Measurements from ENCODE around the gene LRRTM4.
"Not testable (repeated sequence)": the region's sequence is repeated elsewhere in the genome, so short reads cannot be mapped to it uniquely, and the experiment has no call there.

Gene LRRTM4

DNA sequence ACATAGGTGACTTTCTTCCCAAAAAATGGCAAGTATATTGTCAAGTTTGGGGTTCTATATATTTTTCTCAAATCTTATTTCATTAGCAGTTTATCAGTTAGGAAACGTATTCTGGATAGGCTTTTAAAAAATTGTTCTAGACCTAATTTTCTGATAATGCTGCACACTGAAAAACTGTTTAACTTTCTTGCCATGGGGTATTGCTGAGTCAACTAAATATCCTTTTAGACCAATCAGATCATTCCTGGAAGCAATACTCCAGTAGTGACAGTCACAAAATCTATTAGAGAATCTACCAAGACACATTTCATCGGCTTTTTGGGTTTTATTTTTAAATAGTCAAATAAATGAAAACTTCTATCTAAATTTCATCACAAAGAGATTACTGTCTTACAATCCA lies 440.6 kb downstream of the LRRTM4 start:
- TF ChIP-seq CTCF (IDR thresholded peaks at IDR 0.05; ENCODE audit: control insufficient read depth, insufficient read depth, low read depth, low read length, missing control alignments), result no peak
- H3K4me3 ChIP-seq (ENCODE audit: control insufficient read depth, low read depth, low read length), result no peak overlapping the region
- DNase-seq (ENCODE audit: low read depth), result no peak

GRCh38 chr2:77064324-77064723 lies 457.9 kb downstream of the LRRTM4 start:
- no peak for TF ChIP-seq CTCF (IDR thresholded peaks at IDR 0.05; ENCODE audit: control insufficient read depth, insufficient read depth, low read depth, low read length, missing control alignments)
- no peak overlapping the region for H3K4me3 ChIP-seq (ENCODE audit: control insufficient read depth, low read depth, low read length)

DNA sequence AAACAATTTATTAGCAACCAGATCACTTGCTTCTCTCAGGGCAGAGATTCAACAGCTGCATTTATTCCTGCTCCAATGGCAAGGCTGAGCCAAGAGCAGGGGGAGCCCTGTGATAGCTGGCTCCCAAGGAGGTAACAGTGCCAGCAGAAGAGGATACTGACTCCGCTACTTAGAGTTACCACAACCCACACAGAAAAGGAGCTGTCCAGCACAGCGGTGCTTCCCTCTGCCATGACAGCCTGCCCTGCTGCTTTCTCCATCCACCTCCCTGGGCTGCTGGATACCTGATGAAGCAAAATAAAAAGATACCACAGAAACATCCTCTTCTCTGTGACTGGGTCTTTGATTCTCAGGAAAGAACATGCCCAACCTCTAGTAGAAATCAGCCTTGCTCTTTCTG lies 467.2 kb downstream of the LRRTM4 start:
- TF ChIP-seq CTCF (IDR thresholded peaks at IDR 0.05; ENCODE audit: control insufficient read depth, insufficient read depth, low read depth, low read length, missing control alignments), result no peak
- no peak overlapping the region for H3K4me3 ChIP-seq (ENCODE audit: control insufficient read depth, low read depth, low read length)
- DNase-seq (ENCODE audit: low read depth), result no peak

More at GRCh38 chr2:77064324-77064723, 457.9 kb downstream of the LRRTM4 start:
- DNase-seq (ENCODE audit: low read depth), result no peak

GRCh38 chr2:77046339-77046738 lies 475.8 kb downstream of the LRRTM4 start:
- TF ChIP-seq CTCF (IDR thresholded peaks at IDR 0.05; ENCODE audit: control insufficient read depth, insufficient read depth, low read depth, low read length, missing control alignments), result no peak
- DNase-seq (ENCODE audit: low read depth), result no peak
- H3K4me3 ChIP-seq (ENCODE audit: control insufficient read depth, low read depth, low read length), result no peak overlapping the region

DNA sequence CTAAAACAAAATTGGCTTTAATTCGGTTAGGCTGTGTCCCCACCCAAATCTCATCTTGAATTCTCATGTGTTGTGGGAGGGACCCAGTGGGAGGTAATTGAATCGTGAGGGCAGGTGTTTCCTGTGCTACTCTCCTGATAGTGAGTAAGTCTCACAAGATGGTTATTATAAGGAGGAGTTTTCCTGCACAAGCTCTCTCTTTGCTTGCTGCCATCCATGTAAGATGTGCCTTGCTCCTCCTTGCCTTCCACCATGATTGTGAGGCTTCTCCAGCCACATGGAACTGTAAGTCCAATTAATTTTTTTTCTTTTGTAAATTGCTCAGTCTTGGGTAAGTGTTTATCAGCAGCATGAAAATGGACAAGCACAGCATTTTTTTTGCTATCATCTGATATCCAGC lies 476.7 kb downstream of the LRRTM4 start:
- not testable (repeated sequence) for H3K4me3 ChIP-seq (ENCODE audit: control insufficient read depth, low read depth, low read length)

DNA sequence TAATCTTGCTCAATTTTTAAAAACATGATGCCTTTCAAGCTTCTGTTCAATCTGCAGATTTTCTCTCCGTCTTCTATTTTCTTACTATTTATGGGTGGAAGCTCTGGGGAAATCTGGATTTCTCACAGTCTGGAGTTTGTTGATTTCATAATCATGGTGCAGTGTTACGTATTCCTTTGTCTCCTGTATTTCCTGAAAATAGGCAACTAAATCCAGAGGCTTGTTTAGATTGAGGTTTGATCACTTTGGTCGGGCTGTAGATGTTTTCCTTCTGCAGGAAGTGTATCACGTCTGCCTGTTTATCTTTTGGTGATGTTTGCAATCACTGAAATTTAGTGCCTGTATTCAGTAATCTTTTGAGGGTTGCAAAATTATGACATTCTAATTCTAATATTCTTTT lies 487.7 kb downstream of the LRRTM4 start:
- H3K4me3 ChIP-seq (ENCODE audit: control insufficient read depth, low read depth, low read length), result no peak overlapping the region
- no peak for DNase-seq (ENCODE audit: low read depth)
- no peak for TF ChIP-seq CTCF (IDR thresholded peaks at IDR 0.05; ENCODE audit: control insufficient read depth, insufficient read depth, low read depth, low read length, missing control alignments)

More for the DNA sequence above, 476.7 kb downstream of the LRRTM4 start:
- DNase-seq (ENCODE audit: low read depth), result not testable (repeated sequence)

- not testable (repeated sequence) for DNase-seq (ENCODE audit: low read depth); H3K4me3 ChIP-seq (ENCODE audit: control insufficient read depth, low read depth, low read length)
These were observed 492.9 kb downstream of the LRRTM4 start for GRCh38 chr2:77029237-77029636.

- TF ChIP-seq CTCF (IDR thresholded peaks at IDR 0.05; ENCODE audit: control insufficient read depth, insufficient read depth, low read depth, low read length, missing control alignments), result no peak
- no peak overlapping the region for H3K4me3 ChIP-seq (ENCODE audit: control insufficient read depth, low read depth, low read length)
- no peak for DNase-seq (ENCODE audit: low read depth)
These were observed 494.1 kb downstream of the LRRTM4 start for GRCh38 chr2:77028032-77028600.

All from AG09309 (cell line).